NCI-H1048 (cell line): ENCODE measurements around the gene NBAS.
"Not testable (repeated sequence)": the region's sequence is repeated elsewhere in the genome, so short reads cannot be mapped to it uniquely, and the experiment has no call there.

ENCODE experiments used
- DNase-seq: peaks from one replicate; lab custom pipeline; 2025; lab: John Stamatoyannopoulos, UW

The NBAS gene

GRCh38 chr2:15559379-15560139 lies 1.6 kb downstream of the NBAS start:
- DNase-seq = no peak

GRCh38 chr2:15557887-15558311 lies 3.2 kb downstream of the NBAS start:
- no peak for DNase-seq

GRCh38 chr2:15556311-15556930 lies 4.7 kb downstream of the NBAS start:
- no peak for DNase-seq

GRCh38 chr2:15555760-15556193 lies 5.4 kb downstream of the NBAS start:
- DNase-seq = no peak

- DNase-seq = no peak
Measured at GRCh38 chr2:15554525-15555218, 6.5 kb downstream of the NBAS start.

- DNase-seq = no peak
Measured at GRCh38 chr2:15553951-15554350, 7.2 kb downstream of the NBAS start.

- DNase-seq = no peak
Measured at GRCh38 chr2:15553519-15553918, 7.6 kb downstream of the NBAS start.

- no peak for DNase-seq
Measured at GRCh38 chr2:15548974-15549373, 12.2 kb downstream of the NBAS start.

GRCh38 chr2:15547115-15547876 lies 13.8 kb downstream of the NBAS start:
- no peak for DNase-seq

- DNase-seq = no peak
Measured at GRCh38 chr2:15546297-15547098, 14.6 kb downstream of the NBAS start.

- DNase-seq = no peak
Measured at GRCh38 chr2:15544227-15544626, 16.9 kb downstream of the NBAS start.

GRCh38 chr2:15543541-15543940 lies 17.6 kb downstream of the NBAS start:
- DNase-seq = no peak

- DNase-seq = no peak
Measured at GRCh38 chr2:15543053-15543452, 18.1 kb downstream of the NBAS start.

- not testable (repeated sequence) for DNase-seq
Measured at GRCh38 chr2:15542269-15542668, 18.9 kb downstream of the NBAS start.

GRCh38 chr2:15540523-15540922 lies 20.6 kb downstream of the NBAS start:
- not testable (repeated sequence) for DNase-seq

GRCh38 chr2:15539999-15540398 lies 21.1 kb downstream of the NBAS start:
- no peak for DNase-seq

GRCh38 chr2:15538792-15539191 lies 22.3 kb downstream of the NBAS start:
- no peak for DNase-seq

- DNase-seq = no peak
Measured at GRCh38 chr2:15533860-15534480, 27.2 kb downstream of the NBAS start.

- no peak for DNase-seq
Measured at GRCh38 chr2:15532996-15533395, 28.1 kb downstream of the NBAS start.

GRCh38 chr2:15531095-15531854 lies 29.9 kb downstream of the NBAS start:
- DNase-seq = no peak
